Calu3 (cell line): ENCODE measurements around the gene HOXA7. TPM values are rescaled to one million over a fixed set of nuclear protein-coding genes. Genes with fewer than 3 reads are reported as not detected.

ENCODE experiments used
- BruUV-seq: library from RNA; stranded (reverse); fragments of 400-500 nt; replicated peaks from 2 replicates; lab custom pipeline; 2021; lab: Mats Ljungman, UMichigan
- CTCF ChIA-PET: fragments of 300-600 bp; sonication (Branson Sonifier 250); formaldehyde crosslinking; loops from one replicate; lab custom pipeline; 2022; ENCODE audit warnings: antibody characterized with exemption; lab: Charles Lee
- DNase-seq: peaks from one replicate; pipeline ENCODE4 v3.0.0; 2022
- H3K27ac Mint-ChIP-seq: one replicate; pipeline ENCODE4 v1.8.0; 2022; ENCODE audit warnings: mixed read lengths; ENCODE audit not compliant: unreplicated experiment
- H3K27me3 Mint-ChIP-seq: one replicate; pipeline ENCODE4 v1.8.0; 2022; ENCODE audit warnings: mixed read lengths; ENCODE audit not compliant: unreplicated experiment
- H3K36me3 Mint-ChIP-seq: one replicate; pipeline ENCODE4 v1.8.0; 2022; ENCODE audit warnings: mild to moderate bottlenecking, moderate library complexity, mixed read lengths; ENCODE audit not compliant: insufficient read depth, unreplicated experiment
- H3K4me1 Mint-ChIP-seq: one replicate; pipeline ENCODE4 v1.8.0; 2022; ENCODE audit warnings: mild to moderate bottlenecking, low read depth, mixed read lengths; ENCODE audit not compliant: unreplicated experiment
- H3K4me3 Mint-ChIP-seq: one replicate; pipeline ENCODE4 v1.8.0; 2022; ENCODE audit warnings: mild to moderate bottlenecking, low read depth, moderate library complexity, mixed read lengths; ENCODE audit not compliant: unreplicated experiment
- H3K9me3 Mint-ChIP-seq: one replicate; pipeline ENCODE4 v1.8.0; 2022; ENCODE audit warnings: low read depth, mixed read lengths; ENCODE audit not compliant: unreplicated experiment
- intact Hi-C: fragments of 100-400 bp; cut with micrococcal nuclease; formaldehyde crosslinking; loops from one replicate; pipeline ENCODE4 v1.10.0; 2022; ENCODE audit not compliant: unreplicated experiment
- total RNA-seq: library from RNA; stranded (reverse); gene quantifications from 2 replicates; pipeline ENCODE4 v1.2.3, GENCODE V29; 2022
- TF ChIP-seq, protein P1 (sequence below): fragments of 200-600 bp; IDR thresholded peaks from one replicate; pipeline ENCODE4 v1.8.0; 2022; ENCODE audit warnings: antibody characterized with exemption; ENCODE audit not compliant: unreplicated experiment

Gene HOXA7
- total RNA-seq, 1 experiment from 2014 or later = not detected

DNA sequence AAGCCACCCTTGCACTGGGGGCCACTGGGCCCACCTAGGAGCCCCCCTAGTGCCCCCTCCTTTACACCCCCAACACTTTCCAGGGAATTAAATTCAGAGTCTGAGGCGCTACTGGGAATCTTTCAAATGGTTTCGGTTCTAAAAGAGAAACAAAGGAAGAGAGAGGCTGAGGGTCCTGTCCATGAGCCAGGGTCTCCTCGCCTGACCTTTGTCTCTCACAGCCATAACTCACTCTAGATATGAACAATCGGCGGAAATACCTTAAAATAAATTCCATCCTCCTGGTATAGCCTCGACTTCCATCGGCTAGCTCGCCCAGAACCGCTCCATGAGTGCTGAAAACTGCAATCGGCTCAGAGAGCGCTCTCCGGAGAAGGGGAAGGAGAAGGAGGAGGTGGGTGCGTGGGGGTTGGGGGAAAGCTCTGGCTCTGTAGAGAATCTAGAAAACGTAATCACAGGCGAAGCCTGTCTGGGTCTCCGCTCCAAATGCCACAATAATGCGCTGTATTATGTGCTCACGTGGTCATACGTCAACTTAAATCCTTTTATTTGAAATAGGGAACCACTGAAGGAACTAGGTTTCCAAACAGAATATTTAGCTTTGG is 38.5 kb downstream of the HOXA7 start:
- no TSS peak for BruUV-seq
- Mint-ChIP-seq H3K27ac (no peak overlapping the region), H3K36me3 (peaks cover 65% of the 10 kb centered on the region), H3K4me3 (no peak overlapping the region), H3K4me1 (peaks cover 58% of the 10 kb centered on the region), H3K27me3 (no peaks in the 10 kb centered on the region), H3K9me3 (no peaks in the 10 kb centered on the region)
- TF ChIP-seq, protein P1, sequence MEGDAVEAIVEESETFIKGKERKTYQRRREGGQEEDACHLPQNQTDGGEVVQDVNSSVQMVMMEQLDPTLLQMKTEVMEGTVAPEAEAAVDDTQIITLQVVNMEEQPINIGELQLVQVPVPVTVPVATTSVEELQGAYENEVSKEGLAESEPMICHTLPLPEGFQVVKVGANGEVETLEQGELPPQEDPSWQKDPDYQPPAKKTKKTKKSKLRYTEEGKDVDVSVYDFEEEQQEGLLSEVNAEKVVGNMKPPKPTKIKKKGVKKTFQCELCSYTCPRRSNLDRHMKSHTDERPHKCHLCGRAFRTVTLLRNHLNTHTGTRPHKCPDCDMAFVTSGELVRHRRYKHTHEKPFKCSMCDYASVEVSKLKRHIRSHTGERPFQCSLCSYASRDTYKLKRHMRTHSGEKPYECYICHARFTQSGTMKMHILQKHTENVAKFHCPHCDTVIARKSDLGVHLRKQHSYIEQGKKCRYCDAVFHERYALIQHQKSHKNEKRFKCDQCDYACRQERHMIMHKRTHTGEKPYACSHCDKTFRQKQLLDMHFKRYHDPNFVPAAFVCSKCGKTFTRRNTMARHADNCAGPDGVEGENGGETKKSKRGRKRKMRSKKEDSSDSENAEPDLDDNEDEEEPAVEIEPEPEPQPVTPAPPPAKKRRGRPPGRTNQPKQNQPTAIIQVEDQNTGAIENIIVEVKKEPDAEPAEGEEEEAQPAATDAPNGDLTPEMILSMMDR = no peak
- intact Hi-C loops = no loop called here
- no peak for DNase-seq
- CTCF ChIA-PET = interaction anchor here (0.6 to 2.0 kb wide), 2 partner anchors 19 to 151 kb away, joined by 8 to 9 read pairs; no protein-coding TSS in a partner anchor

DNA sequence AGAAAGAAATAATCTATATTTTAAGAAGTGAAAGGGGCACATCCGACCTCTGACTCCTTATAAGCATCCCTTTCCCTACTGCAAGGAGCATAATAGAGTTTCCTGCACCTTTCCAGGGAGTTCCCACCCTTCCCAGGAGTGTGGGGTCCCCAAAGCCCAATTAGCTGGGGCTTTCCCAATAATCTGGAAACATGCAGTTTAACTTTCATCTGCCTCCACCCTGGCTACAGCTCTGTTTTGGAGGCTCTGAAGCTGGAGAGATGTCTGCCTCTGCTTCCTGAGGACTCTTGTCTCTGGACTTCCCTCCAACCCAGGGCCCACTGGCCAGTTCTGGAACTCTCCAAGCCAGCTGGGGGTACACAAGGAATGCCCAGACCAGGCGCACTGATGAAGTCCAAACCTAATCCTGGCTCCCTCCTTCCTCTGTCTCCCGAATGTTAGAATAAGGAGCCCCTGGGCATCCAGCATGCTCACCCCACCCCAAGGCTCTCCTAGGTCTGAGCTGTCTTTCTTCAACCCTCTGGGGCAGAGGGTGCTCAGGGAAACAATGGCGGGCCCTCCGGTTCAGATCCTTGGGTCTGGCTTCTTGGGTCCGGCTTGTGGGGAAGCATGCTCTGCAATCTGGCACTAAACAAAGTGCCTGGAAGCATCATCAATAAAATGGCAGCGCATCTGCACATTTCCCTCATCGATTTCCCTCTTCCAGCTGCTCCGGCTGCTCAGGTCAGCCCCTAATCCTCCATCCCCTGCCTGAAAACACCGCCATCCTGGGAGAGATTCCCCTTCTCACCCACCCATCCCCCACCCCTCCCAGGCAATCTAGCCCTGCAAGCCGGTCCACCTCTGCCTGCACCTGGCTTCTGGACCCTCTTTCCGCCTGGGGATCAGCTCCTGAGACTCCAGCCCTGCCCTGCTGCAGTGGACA is 39.3 kb downstream of the HOXA7 start:
- Mint-ChIP-seq H3K4me1 (peaks cover 60% of the 10 kb centered on the region), H3K9me3 (no peaks in the 10 kb centered on the region), H3K27me3 (no peaks in the 10 kb centered on the region), H3K36me3 (peaks cover 59% of the 10 kb centered on the region), H3K4me3 (no peak overlapping the region), H3K27ac (no peak overlapping the region)
- intact Hi-C loops = no loop called here
- no TSS peak for BruUV-seq
- DNase-seq = no peak
- CTCF ChIA-PET = interaction anchor here (0.6 to 2.0 kb wide), 2 partner anchors 18 to 740 kb away, joined by 3 to 9 read pairs; no protein-coding TSS in a partner anchor
- TF ChIP-seq, protein P1 = no peak

DNA sequence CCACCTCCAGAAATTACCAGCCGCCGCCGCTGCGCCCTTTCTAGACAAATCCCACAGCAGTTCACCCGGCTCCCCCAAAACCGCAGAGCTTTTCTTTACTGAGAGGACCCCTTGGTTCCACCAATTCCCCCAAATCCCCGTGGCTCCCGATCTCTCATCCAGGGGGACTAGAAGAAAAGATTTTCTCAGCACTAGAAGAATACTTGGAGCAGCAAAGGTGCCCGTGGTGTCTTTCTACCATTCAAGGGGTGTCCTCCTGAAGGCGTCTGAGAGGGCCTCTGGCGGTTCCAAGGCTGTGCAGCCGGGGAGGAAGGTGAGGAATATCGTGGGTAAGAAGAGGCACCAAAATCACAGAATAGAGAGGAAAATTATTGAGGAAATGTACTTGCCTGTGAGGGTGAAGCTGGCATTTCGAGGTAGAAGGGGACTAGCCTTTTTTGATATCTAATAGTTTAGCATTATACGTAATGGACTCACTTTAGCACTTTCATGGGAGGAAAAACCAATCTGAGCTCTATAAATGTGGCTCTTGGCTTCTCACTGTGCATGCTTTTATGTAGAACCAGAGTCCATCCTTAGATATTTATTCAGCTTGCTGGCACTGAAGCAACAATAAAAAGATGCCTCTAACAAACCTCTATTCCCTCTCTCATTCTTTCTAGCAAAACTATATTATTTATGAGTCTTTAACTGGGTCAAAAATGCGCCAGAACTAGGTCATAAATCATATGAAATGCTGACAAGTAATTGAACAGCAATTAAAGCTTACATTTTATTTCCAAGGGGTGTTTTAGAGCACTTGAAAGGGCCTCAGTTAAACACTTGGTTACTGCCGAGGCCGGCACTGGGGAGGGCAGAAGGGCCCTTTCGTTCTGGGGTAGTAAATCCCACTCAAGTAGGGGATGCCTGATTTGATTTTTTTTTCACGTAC is 40.2 kb downstream of the HOXA7 start:
- TF ChIP-seq, protein P1 = no peak
- H3K36me3 Mint-ChIP-seq = peaks cover 56% of the 10 kb centered on the region
- peak overlapping the region; percentile 78 for H3K4me3 Mint-ChIP-seq
- no peaks in the 10 kb centered on the region for H3K9me3 Mint-ChIP-seq
- no peaks in the 10 kb centered on the region for H3K27me3 Mint-ChIP-seq
- intact Hi-C loops = no loop called here
- no peak for DNase-seq
- TSS peak; percentile 43 for BruUV-seq
- H3K4me1 Mint-ChIP-seq = peaks cover 64% of the 10 kb centered on the region
- H3K27ac Mint-ChIP-seq = peak overlapping the region; percentile 3
- CTCF ChIA-PET = interaction anchor here (0.6 to 2.0 kb wide), 2 partner anchors 17 to 739 kb away, joined by 3 to 9 read pairs; no protein-coding TSS in a partner anchor
